OCI-LY7 (cell line): ENCODE data around the gene SMG6.
"Not testable (repeated sequence)": the region's sequence is repeated elsewhere in the genome, so short reads cannot be mapped to it uniquely, and the experiment has no call there.

Source experiments
- CTCF ChIP-seq: fragments of 200-600 bp; sonication (generic); conservative IDR thresholded peaks from 2 replicates; pipeline ENCODE4 v1.5.1; 2014; ENCODE audit warnings: mild to moderate bottlenecking, antibody characterized with exemption, low read length, moderate library complexity, mixed read lengths
- EZH2phosphoT487 ChIP-seq: fragments of 200-600 bp; sonication (generic); IDR thresholded peaks from 2 replicates; pipeline ENCODE4 v1.6.1; 2018; ENCODE audit warnings: low read depth, borderline replicate concordance, mild to moderate bottlenecking, mixed run types, antibody characterized with exemption, low read length, moderate library complexity, mixed read lengths

DNA sequence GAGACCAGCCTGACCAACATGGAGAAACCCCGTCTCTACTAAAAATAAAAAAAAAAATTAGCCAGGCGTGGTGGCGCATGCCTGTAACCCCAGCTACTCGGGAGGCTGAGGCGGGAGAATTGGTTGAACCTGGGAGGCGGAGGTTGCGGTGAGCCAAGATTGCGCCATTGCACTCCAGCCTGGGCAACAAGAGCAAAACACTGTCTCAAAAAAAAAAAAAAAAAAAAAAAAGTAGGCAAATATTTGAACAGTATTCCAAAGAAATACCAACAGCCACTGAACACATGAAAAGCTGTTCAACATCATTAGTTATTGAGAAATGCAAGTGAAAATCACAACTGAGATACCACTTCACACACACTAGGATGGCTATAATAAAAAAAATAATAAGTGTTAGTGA lies 160.9 kb downstream of the SMG6 start:
- not testable (repeated sequence) for TF ChIP-seq CTCF, EZH2phosphoT487
